Measurements from ENCODE around the gene LPAR6.

The LPAR6 gene

DNA sequence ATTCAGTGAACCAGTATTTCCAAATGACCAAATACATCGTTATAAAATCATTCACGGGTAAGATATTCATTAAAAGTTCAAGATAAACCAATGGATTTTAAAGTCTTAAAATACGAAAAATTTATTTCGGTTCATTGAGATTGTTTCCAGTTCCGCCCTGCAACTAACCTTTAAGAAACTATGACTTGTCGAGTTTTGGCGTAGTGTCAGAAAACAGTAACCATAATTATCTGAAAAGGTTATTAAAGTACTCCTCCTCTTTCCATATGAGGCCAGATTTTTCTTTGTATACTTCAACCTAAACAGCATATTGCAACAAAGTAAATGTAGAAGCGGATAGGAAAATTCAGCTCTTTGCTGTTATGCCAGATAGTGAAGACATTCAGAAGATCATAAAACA is 26.1 kb downstream of the LPAR6 start:
- DNase-seq (ENCODE audit: low read depth), result no peak
- no peak overlapping the region for H3K4me3 ChIP-seq (ENCODE audit: low read depth, low read length)

DNA sequence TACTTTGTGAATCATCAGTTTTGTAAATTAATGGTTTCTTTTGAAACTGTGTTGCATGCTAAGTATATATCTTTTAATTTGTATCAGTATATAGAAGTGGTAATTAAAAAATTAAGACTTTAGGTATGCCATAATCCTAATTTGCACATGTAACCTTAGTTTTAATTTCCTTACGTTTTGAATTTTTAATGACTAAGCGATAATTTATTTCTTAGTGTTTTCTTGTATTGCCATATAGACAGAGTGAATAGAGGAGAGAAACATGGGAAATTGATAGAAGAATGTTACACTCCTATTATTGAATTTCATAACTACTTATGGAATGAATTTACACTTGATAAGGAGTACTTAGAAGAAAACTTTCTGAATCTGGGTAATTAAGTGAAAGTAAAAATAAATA is 29.5 kb downstream of the LPAR6 start:
- no peak overlapping the region for H3K4me3 ChIP-seq (ENCODE audit: low read depth, low read length)
- no peak for DNase-seq (ENCODE audit: low read depth)

GRCh38 chr13:48380581-48380980 is 32.3 kb downstream of the LPAR6 start:
- DNase-seq (ENCODE audit: low read depth), result no peak
- no peak overlapping the region for H3K4me3 ChIP-seq (ENCODE audit: low read depth, low read length)

DNA sequence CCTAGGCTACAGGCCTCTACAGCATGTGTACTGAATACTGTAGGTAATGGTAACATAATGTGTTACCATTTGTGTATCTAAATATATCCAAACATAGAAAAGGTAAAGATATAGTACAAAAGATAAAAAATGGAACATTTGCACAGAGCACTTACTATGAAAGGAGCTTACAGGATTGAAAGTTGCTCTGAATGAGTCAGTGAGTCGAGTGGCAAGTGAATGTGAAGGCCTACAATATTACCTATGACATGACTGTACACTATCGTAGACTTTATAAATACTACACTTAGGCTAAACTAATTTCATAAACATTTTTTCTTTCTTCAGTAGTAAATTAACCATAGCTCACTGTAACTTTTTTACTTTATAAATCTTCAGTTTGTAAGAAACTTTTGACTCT is 35.1 kb downstream of the LPAR6 start:
- no peak for DNase-seq (ENCODE audit: low read depth)
- no peak overlapping the region for H3K4me3 ChIP-seq (ENCODE audit: low read depth, low read length)

DNA sequence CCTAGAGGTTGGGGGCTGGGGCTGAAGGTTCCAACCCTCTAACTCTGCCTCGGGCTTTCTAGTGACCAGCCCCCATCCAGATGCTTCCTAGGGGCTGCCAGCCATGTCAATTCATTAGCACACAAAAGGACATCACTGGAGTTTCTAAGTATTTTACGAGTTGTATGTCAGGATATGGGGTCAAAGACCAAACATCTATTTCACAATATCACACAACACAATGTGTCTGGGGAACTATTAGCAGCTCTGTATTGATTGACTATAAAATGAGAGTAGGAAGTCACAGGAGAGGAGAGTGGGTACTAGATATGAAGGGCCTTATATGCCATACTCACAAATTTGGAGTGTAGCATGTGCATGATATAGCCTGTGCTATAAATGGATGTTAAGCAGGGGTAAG is 42.1 kb downstream of the LPAR6 start:
- H3K4me3 ChIP-seq (ENCODE audit: low read depth, low read length), result no peak overlapping the region
- DNase-seq (ENCODE audit: low read depth), result no peak

- no peak overlapping the region for H3K4me3 ChIP-seq (ENCODE audit: low read depth, low read length)
- no peak for DNase-seq (ENCODE audit: low read depth)
Measured at GRCh38 chr13:48369988-48370387, 42.9 kb downstream of the LPAR6 start.

Data from skeletal muscle cell (primary cell).